Ectodermal cell (in vitro differentiated cells): Measurements from ENCODE around the gene AEBP1.

ENCODE experiments used
- H3K27ac ChIP-seq: 2 replicates; pipeline ENCODE4 v1.7.0; 2013; ENCODE audit warnings: mild to moderate bottlenecking, low read depth, low read length; ENCODE audit not compliant: insufficient read depth, poor library complexity, severe bottlenecking
- H3K27me3 ChIP-seq: 2 replicates; pipeline ENCODE4 v1.7.0; 2013; ENCODE audit warnings: mild to moderate bottlenecking, low read length; ENCODE audit not compliant: insufficient read depth, control insufficient read depth, poor library complexity, severe bottlenecking
- H3K36me3 ChIP-seq: one replicate; pipeline ENCODE4 v1.7.0; 2013; ENCODE audit warnings: low read length; ENCODE audit not compliant: control insufficient read depth, insufficient read depth
- H3K4me1 ChIP-seq: one replicate; pipeline ENCODE4 v1.7.0; 2013; ENCODE audit warnings: low read length; ENCODE audit not compliant: control insufficient read depth, insufficient read depth
- H3K4me3 ChIP-seq: 2 replicates; pipeline ENCODE4 v1.7.0; 2013; ENCODE audit warnings: low read depth, low read length, control low read depth; ENCODE audit not compliant: insufficient read depth
- H3K9me3 ChIP-seq: 2 replicates; pipeline ENCODE4 v1.7.0; 2013; ENCODE audit warnings: mild to moderate bottlenecking, low read length, moderate library complexity; ENCODE audit not compliant: control insufficient read depth
- WGBS, 2 experiments: methylation state at CpG; one replicate each; pipeline ENCODE4 v1.1.7; 2013; ENCODE audit warnings: missing lambda C conversion rate in 2 of 2; 5-methylcytosine and 5-hydroxymethylcytosine counted together

AEBP1 gene

DNA sequence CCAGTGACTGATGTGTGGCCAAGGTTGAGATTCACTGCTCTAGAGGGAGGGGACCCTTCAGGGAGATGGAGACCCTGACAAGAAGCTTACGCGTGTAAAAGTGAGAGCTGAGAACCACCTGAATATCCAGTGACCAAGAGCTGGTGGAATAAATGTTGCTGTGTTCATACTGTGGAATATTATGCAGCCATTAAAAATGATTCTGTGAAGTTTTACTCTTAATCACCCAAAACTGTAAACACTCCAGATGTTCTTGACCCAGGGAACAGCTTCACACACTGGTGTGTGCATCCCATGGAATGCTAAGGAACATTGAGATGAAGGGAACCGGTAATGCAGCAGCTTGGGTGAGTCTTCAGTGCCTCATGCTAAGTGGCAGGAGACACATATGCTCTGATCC, 17.5 kb upstream of the AEBP1 start:
- Histone ChIP-seq H3K27ac (no peak overlapping the region), H3K4me3 (no peak overlapping the region), H3K4me1 (no peaks in the 10 kb centered on the region), H3K27me3 (peaks cover 14% of the 10 kb centered on the region), H3K9me3 (no peaks in the 10 kb centered on the region), H3K36me3 (no peaks in the 10 kb centered on the region)
- 92 to 98% methylated on average over 3 of the region's 3 CpGs for WGBS, 2 experiments

DNA sequence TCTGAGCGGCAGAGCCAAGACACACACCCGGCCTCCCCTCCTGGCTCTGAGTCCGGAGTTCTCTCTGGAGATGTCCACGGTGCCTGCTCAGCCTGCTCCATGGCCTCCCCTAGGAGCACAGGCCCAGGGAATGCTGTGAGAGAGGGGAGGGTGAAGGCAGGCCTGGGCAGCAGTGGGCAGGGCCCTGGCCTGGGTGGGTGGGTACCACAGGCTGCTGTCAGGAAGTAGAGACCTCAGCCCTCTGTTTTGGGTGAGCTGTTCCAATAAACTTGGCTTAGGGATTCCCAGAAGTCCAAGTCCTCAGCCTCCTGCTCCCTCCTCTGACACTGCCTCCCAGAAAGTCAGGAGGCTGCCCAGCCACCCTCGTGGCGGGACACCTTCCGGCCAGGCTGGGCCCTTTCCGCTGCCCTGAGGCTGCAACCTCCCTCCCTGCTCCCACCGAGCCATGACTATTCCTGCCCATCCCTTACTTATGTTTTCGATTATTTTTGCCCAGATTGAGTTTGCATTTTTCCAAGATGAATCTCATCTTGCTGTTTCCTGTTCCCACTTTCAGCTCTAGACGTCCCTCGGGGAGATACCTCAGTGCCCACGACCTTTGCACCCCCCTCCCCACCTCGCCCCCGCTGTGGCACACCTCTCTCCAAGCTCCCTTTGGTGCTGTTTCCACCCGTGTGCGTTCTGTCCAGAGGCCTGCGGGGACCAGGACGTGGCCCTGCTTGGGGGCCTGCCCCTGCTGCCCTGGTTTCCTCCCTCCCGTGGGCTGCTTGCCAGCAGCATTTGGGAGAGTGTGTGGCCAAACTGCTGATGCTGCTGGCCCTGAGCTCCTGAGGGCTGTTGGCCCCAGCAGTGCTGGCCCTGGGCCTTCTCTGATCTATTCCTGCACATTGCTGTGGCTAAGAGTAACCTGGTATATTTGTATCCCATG, 16.0 kb upstream of the AEBP1 start:
- WGBS, 2 experiments = 86 to 88% methylated on average over 20 of the region's 20 CpGs

DNA sequence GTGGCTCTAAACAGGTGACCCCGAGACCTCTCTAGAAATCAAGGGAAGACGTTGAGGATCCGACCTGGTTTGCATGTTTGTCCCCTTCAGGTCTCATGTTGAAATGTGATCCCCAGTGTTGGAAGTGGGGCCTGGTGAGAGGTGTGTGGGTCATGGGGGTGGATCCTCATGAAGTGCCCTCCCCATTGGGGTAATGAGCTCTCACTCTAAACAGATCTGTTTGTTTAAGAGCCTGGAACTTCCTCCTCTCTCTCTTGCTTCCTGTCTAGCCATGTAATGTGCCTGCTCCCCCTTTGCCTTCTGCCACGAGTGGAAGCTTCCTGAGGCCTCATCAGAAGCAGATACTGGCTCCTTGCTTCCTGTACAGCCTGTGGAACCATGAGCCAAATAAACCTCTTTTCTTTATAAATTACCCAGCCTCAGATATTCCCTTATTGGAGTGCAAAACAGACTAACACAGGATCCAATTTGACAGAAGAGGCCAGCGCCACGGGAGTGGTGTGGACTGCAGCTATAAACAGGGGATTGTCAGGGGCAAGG, 11.0 kb upstream of the AEBP1 start:
- no peaks in the 10 kb centered on the region for H3K27me3 ChIP-seq
- H3K4me3 ChIP-seq = no peak overlapping the region
- no peaks in the 10 kb centered on the region for H3K36me3 ChIP-seq
- no peaks in the 10 kb centered on the region for H3K4me1 ChIP-seq
- WGBS, 2 experiments = 87 to 89% methylated on average over 6 of the region's 6 CpGs
- H3K27ac ChIP-seq = no peak overlapping the region
- no peaks in the 10 kb centered on the region for H3K9me3 ChIP-seq

More for the DNA sequence above, 16.0 kb upstream of the AEBP1 start:
- Histone ChIP-seq H3K4me3 (no peak overlapping the region), H3K27ac (no peak overlapping the region), H3K27me3 (peaks cover 14% of the 10 kb centered on the region), H3K9me3 (no peaks in the 10 kb centered on the region), H3K4me1 (no peaks in the 10 kb centered on the region), H3K36me3 (no peaks in the 10 kb centered on the region)

DNA sequence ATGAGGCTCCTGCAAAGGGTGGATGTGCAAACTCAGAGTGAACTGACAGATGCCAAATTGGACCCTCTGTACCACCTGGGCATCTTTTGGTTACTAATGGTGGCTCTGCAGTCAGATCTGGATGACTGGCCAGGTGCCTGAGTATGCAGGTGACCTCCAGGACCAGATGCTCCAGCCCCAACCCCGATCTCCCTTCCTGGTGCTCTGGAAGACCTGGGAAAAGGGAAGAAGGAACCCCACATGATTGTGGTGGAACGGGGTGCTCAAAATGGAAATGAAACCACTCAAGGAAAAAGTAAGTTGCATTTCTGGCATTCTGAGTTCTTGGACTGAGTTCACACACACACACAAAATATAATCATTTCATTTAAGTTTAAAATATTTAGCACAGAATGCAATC, 9.8 kb upstream of the AEBP1 start:
- no peaks in the 10 kb centered on the region for H3K4me1 ChIP-seq

DNA sequence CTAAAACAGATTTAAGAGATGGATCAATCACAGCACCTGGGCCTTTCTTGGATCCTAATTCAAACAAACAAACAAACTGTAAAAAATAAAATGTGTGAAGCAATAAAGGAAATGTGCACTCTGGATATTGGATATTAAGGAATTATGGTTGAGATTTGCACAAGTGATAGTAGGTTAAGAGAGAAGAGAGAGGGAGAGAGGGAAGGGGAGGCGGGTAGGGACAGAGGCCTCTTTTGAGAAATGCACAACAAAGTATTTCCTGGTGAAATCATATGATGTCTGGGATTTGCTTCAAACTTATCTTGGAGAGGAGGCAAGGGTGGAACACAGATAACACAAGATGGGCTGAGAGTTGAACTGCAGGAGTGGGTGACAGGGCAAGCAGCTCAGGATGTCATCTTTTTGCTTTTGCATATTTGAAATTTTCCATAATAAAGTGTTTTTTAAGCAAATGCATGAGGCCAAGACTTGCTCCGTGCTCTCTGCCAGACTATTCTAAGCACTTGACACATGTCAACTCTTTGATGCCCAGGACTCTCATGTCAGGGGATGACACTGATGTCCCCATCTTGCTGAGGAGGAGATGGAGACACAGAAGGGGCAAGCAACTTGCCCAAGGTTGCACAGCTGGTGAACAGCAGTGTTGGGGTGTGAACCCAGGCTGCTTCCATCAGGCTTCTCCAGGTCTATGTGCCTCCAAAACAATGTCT, 9.1 kb upstream of the AEBP1 start:
- Histone ChIP-seq H3K9me3 (no peaks in the 10 kb centered on the region), H3K36me3 (no peaks in the 10 kb centered on the region), H3K27me3 (no peaks in the 10 kb centered on the region), H3K27ac (no peak overlapping the region), H3K4me3 (no peak overlapping the region), H3K4me1 (no peaks in the 10 kb centered on the region)
- 88 to 90% methylated on average over 2 of the region's 2 CpGs for WGBS, 2 experiments

More for the DNA sequence above, 9.8 kb upstream of the AEBP1 start:
- no peaks in the 10 kb centered on the region for H3K27me3 ChIP-seq
- H3K9me3 ChIP-seq = no peaks in the 10 kb centered on the region
- 77 to 92% methylated on average over 2 of the region's 2 CpGs for WGBS, 2 experiments
- H3K27ac ChIP-seq = no peak overlapping the region
- H3K4me3 ChIP-seq = no peak overlapping the region
- no peaks in the 10 kb centered on the region for H3K36me3 ChIP-seq

DNA sequence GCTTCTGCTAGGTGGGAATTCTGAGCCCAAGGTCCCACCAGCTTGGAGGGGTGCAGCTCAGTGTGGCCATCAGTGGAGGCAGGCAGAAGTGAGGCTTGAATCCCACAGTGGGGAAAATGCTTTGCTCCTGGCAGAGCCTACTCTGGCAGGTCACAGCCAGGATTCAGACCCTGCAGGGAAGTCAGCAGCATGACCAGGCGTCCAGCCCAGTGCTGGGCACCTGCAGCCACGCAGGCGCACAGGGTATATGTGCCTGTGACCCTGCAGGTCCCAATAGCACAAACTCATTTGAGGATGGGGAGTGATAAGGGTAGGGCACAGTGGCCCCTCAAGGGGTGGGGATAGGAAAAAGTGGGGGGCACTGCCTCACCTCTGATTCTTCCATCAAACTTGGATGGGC, 8.4 kb upstream of the AEBP1 start:
- H3K27me3 ChIP-seq = no peaks in the 10 kb centered on the region
- no peak overlapping the region for H3K27ac ChIP-seq
- H3K9me3 ChIP-seq = no peaks in the 10 kb centered on the region
- peaks cover 2% of the 10 kb centered on the region for H3K4me1 ChIP-seq
- H3K4me3 ChIP-seq = no peak overlapping the region
- H3K36me3 ChIP-seq = no peaks in the 10 kb centered on the region
- WGBS, 2 experiments = 94 to 96% methylated on average over 3 of the region's 3 CpGs

DNA sequence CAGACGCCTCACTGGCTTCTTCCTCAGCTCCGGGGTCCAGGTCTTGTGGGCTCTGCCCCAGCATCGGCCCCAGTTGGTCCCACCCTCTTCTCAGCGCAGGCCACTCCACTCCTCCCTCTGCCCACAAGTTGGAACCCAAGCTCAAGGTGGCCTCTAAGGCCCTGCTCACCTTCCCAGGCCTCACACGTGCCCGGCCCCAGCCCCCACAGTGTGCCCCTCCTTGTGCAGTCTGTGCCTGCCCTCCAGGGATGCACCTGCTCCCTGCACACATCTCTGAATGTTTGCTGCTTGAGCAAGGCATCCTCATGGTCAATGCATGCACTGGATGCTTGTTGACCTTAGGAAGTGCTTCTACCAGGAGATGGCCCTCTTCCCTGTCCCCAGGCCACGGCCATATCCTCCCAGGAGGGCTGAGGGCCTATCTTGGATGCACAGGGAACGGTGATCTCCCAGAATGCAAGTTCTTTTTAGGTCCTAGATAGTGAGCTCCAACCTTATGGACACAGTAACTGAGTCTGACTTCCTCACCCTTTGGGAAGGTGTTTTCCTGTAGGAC, 7.7 kb upstream of the AEBP1 start:
- Histone ChIP-seq H3K9me3 (no peaks in the 10 kb centered on the region), H3K4me1 (peaks cover 6% of the 10 kb centered on the region), H3K27ac (no peak overlapping the region), H3K27me3 (no peaks in the 10 kb centered on the region), H3K36me3 (no peaks in the 10 kb centered on the region), H3K4me3 (no peak overlapping the region)
- WGBS, 2 experiments = 88% methylated on average over 8 of the region's 8 CpGs

DNA sequence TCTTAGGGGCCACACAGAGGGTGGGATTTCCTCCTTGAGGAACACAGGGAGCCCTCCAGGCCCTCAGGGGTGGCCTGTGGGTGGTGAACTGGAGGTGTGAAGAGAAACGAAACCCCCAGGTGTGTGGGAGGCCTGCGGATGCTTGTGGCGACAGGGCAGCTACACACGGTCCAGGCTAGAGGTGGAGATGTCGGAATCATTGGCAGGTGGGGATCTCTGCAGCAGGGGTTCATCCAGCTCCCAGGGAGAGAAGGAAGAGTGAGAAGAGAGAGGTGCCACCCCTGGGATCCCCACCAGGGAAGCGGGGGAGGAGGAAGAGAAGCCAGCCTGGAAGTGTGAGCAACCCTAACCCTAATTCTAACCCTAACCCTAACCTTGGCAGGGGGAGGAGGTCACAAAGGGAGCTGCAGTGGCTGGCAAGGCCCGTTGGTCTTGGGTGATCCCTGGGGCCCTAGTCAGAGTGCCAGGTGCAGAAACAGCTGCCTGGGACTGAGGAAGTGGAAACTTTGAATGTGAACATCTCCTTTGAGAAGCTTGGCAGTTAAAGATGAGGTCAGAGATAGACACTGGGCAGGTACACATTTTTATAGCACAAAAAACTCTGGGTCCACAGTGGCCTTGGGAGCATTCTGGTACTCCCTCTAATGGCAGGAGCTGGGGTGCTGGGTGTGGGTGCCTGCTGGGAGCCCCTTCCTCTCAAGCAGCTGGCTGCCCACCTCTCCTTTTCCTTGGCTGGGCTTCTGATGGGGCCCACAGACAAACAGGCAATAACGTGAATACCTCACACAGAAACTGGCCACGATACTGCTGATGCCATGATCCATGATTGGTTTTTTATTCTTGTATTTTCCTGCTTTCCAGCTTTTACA, 6.8 kb upstream of the AEBP1 start:
- Histone ChIP-seq H3K4me1 (peaks cover 6% of the 10 kb centered on the region), H3K36me3 (no peaks in the 10 kb centered on the region), H3K27me3 (no peaks in the 10 kb centered on the region), H3K4me3 (no peak overlapping the region), H3K9me3 (no peaks in the 10 kb centered on the region), H3K27ac (no peak overlapping the region)
- 90 to 91% methylated on average over 9 of the region's 9 CpGs for WGBS, 2 experiments

DNA sequence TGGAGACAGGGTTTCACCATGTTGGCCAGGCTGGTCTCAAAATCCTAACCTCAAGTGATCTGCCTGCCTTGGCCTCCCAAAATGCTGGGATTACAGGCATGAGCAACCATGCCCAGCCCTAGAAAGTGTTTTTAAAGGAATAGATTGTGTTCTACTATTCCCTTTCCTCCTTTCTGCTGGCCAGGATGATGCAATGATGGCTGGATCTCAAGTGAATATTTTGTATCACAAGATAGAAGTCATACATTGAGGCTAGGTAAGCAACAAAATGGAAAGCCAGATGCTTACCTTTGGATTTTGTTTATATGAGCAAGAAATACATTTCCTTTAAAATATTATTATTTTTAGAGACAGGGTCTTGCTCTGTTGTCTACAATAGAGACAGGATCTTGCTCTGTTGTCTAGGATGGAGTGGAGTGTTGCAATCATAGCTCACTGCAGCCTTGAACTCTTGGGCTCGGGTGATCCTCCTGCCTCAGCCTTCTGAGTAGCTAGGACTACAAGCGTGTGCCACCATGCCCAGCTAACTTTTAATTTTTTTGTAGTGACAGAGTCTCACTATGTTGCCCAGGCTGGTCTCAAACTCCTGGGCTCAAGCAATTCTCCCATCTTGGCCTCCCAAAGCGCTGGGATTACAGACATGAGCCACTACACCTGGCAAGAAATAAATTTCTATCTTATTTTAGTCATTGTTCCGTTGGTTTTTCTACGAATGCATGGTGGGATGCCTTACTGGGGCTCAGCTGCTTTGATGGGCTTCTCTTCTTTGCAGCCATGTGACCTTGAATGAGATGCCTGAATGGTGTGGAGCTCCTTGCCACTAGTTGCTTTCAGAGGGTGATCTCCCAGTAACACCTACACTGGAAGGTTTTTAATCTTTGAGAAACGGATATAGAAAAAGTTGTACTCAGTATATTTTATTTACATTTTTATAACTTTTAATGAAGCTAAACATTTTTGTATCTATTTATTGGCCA, 5.8 kb upstream of the AEBP1 start:
- Histone ChIP-seq H3K36me3 (no peaks in the 10 kb centered on the region), H3K27me3 (peaks cover 6% of the 10 kb centered on the region), H3K9me3 (no peaks in the 10 kb centered on the region), H3K4me3 (no peak overlapping the region), H3K4me1 (peaks cover 6% of the 10 kb centered on the region), H3K27ac (no peak overlapping the region)
- WGBS, 2 experiments = 90 to 95% methylated on average over 5 of the region's 6 CpGs
